Stimulated activated naive CD8-positive, alpha-beta T cell treated with anti-CD3 and anti-CD28 coated beads, Interleukin-15, Interleukin-2, amounts not matched to agents 100 ng/mL and 50 ng/mL, for 24 hours (primary cell): ENCODE results near the gene MTA1.

Experiments used
- H3K27ac Mint-ChIP-seq: one replicate; pipeline ENCODE4 v1.8.0; 2021; ENCODE audit warnings: mild to moderate bottlenecking, mixed read lengths
- H3K27me3 Mint-ChIP-seq: one replicate; pipeline ENCODE4 v1.8.0; 2021; ENCODE audit warnings: mixed read lengths
- H3K36me3 Mint-ChIP-seq: one replicate; pipeline ENCODE4 v1.8.0; 2021; ENCODE audit warnings: low read depth, mixed read lengths
- H3K4me1 Mint-ChIP-seq: one replicate; pipeline ENCODE4 v1.8.0; 2021; ENCODE audit warnings: low read depth, mixed read lengths
- H3K4me3 Mint-ChIP-seq: one replicate; pipeline ENCODE4 v1.8.0; 2021; ENCODE audit warnings: mild to moderate bottlenecking, mixed read lengths
- H3K9me3 Mint-ChIP-seq: one replicate; pipeline ENCODE4 v1.8.0; 2021; ENCODE audit warnings: mixed read lengths

The MTA1 gene

GRCh38 chr14:105436891-105437722 is 17.5 kb downstream of the MTA1 start:
- H3K27me3 Mint-ChIP-seq = no peaks in the 10 kb centered on the region
- H3K36me3 Mint-ChIP-seq = peaks cover 15% of the 10 kb centered on the region
- no peaks in the 10 kb centered on the region for H3K9me3 Mint-ChIP-seq
- H3K4me1 Mint-ChIP-seq = peaks cover 3% of the 10 kb centered on the region
- no peak overlapping the region for H3K27ac Mint-ChIP-seq
- no peak overlapping the region for H3K4me3 Mint-ChIP-seq

GRCh38 chr14:105437723-105438500 is 18.3 kb downstream of the MTA1 start:
- Mint-ChIP-seq H3K27me3 (no peaks in the 10 kb centered on the region), H3K4me1 (peaks cover 3% of the 10 kb centered on the region), H3K9me3 (no peaks in the 10 kb centered on the region), H3K27ac (no peak overlapping the region), H3K36me3 (peaks cover 20% of the 10 kb centered on the region), H3K4me3 (no peak overlapping the region)

- Mint-ChIP-seq H3K27me3 (no peaks in the 10 kb centered on the region), H3K36me3 (peaks cover 20% of the 10 kb centered on the region), H3K4me1 (peaks cover 3% of the 10 kb centered on the region), H3K4me3 (no peak overlapping the region), H3K27ac (no peak overlapping the region), H3K9me3 (no peaks in the 10 kb centered on the region)
Observed at GRCh38 chr14:105439179-105439578, 19.6 kb downstream of the MTA1 start.

- H3K4me3 Mint-ChIP-seq = no peak overlapping the region
- H3K27me3 Mint-ChIP-seq = no peaks in the 10 kb centered on the region
- peaks cover 3% of the 10 kb centered on the region for H3K4me1 Mint-ChIP-seq
- H3K27ac Mint-ChIP-seq = no peak overlapping the region
- H3K9me3 Mint-ChIP-seq = no peaks in the 10 kb centered on the region
- H3K36me3 Mint-ChIP-seq = peaks cover 20% of the 10 kb centered on the region
Observed at GRCh38 chr14:105439710-105440553, 20.3 kb downstream of the MTA1 start.

DNA sequence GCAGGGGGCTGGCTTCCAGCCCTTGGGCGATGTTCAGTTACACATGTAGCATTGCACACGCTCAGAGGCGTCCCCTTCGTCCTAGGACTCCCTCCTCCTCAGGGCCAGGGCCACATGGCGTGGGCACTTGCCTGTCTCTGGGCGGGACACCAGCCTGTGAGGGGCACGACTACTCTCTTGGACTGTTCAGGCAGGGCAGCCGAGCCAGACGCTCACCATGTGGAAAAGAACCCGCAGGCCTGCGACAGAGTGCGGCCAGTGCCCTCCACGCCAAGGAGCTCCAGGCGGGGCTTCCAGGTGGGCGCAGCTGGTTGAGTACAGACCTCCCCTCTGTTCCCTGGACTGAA is 20.9 kb downstream of the MTA1 start:
- Mint-ChIP-seq H3K4me1 (peaks cover 3% of the 10 kb centered on the region), H3K27ac (no peak overlapping the region), H3K36me3 (peaks cover 18% of the 10 kb centered on the region), H3K9me3 (no peaks in the 10 kb centered on the region), H3K27me3 (no peaks in the 10 kb centered on the region), H3K4me3 (no peak overlapping the region)

GRCh38 chr14:105440992-105441391 is 21.4 kb downstream of the MTA1 start:
- no peak overlapping the region for H3K4me3 Mint-ChIP-seq
- H3K36me3 Mint-ChIP-seq = peaks cover 15% of the 10 kb centered on the region
- no peak overlapping the region for H3K27ac Mint-ChIP-seq
- no peaks in the 10 kb centered on the region for H3K9me3 Mint-ChIP-seq
- H3K4me1 Mint-ChIP-seq = peaks cover 3% of the 10 kb centered on the region
- H3K27me3 Mint-ChIP-seq = no peaks in the 10 kb centered on the region

DNA sequence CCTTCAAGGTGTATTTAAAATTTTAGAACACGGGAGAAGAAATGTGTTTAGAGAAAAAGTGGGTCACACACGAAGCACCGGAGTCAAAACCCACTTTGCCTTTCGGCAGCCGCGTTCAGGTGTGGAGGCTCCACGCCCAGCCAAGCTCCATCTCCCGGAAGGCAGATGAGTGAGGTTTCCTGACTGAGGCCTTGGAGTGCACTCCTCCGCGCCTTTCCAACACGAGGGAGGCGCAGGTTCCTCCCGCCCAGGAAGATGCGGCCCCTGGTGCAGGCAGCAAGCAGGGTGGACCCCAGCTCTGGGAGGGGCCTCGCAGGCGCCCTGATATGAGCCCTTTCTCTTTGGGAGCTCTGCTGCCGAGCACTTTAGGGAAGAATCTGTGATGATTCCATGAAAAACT is 22.5 kb downstream of the MTA1 start:
- Mint-ChIP-seq H3K4me1 (no peaks in the 10 kb centered on the region), H3K27me3 (no peaks in the 10 kb centered on the region), H3K27ac (no peak overlapping the region), H3K36me3 (peaks cover 11% of the 10 kb centered on the region), H3K9me3 (no peaks in the 10 kb centered on the region), H3K4me3 (no peak overlapping the region)

- Mint-ChIP-seq H3K4me3 (no peak overlapping the region), H3K4me1 (no peaks in the 10 kb centered on the region), H3K9me3 (no peaks in the 10 kb centered on the region), H3K27ac (no peak overlapping the region), H3K27me3 (no peaks in the 10 kb centered on the region), H3K36me3 (peaks cover 11% of the 10 kb centered on the region)
Observed at GRCh38 chr14:105442834-105443233, 23.2 kb downstream of the MTA1 start.

GRCh38 chr14:105444859-105445258 is 25.2 kb downstream of the MTA1 start:
- Mint-ChIP-seq H3K9me3 (no peaks in the 10 kb centered on the region), H3K27ac (no peak overlapping the region), H3K27me3 (no peaks in the 10 kb centered on the region), H3K4me1 (no peaks in the 10 kb centered on the region), H3K4me3 (no peak overlapping the region), H3K36me3 (peaks cover 11% of the 10 kb centered on the region)

GRCh38 chr14:105445290-105445689 is 25.7 kb downstream of the MTA1 start:
- no peaks in the 10 kb centered on the region for H3K27me3 Mint-ChIP-seq
- no peak overlapping the region for H3K27ac Mint-ChIP-seq
- no peak overlapping the region for H3K4me3 Mint-ChIP-seq
- no peaks in the 10 kb centered on the region for H3K4me1 Mint-ChIP-seq
- H3K36me3 Mint-ChIP-seq = peaks cover 11% of the 10 kb centered on the region
- no peaks in the 10 kb centered on the region for H3K9me3 Mint-ChIP-seq

DNA sequence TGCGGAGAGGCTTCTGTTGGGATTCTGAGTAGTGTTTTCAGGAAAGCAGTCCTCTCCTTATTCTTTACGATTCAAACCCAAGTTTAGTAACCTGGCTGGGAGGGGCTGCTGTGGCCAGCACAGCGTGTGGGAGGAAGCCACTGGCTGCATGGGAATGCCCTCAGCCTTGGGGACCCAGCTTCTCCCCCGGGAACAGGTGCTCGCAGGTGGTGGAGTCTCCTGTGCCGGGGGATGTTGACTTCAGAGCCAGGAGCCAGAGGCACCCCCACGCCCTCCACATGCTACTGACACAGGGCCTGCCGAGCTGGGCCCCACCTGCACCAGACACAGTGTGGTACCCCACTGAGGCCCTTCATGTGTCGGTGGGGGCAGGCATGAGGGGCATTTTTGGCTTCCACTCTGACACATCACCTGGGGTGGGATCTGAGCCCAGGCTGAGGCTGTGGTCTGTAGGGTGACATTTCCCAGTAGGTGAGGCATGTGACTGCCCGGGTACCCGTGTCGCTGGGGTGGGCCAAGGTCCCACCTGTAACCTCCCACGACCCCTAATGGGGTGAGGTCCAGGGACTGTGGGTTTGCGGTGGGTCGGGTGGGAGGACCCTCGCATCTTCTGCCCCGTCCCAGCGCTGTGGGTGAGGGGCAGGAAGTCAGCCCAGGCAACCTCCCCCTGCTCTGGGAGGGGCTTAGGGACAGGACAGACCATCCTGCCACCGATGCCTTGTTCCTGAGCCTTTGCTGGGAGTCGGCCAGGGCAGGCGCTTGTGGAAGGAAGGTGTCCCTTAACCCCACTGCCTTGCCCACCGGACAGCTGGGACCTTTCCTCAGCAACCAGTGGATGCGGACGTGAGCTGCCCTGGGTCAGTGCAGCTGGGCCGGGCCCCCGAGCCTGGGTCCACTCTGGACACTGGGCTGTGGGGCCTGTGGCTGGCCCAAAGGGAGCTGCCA is 26.5 kb downstream of the MTA1 start:
- H3K4me3 Mint-ChIP-seq = no peak overlapping the region
- H3K4me1 Mint-ChIP-seq = no peaks in the 10 kb centered on the region
- no peaks in the 10 kb centered on the region for H3K9me3 Mint-ChIP-seq
- peaks cover 11% of the 10 kb centered on the region for H3K36me3 Mint-ChIP-seq
- no peak overlapping the region for H3K27ac Mint-ChIP-seq
- no peaks in the 10 kb centered on the region for H3K27me3 Mint-ChIP-seq

DNA sequence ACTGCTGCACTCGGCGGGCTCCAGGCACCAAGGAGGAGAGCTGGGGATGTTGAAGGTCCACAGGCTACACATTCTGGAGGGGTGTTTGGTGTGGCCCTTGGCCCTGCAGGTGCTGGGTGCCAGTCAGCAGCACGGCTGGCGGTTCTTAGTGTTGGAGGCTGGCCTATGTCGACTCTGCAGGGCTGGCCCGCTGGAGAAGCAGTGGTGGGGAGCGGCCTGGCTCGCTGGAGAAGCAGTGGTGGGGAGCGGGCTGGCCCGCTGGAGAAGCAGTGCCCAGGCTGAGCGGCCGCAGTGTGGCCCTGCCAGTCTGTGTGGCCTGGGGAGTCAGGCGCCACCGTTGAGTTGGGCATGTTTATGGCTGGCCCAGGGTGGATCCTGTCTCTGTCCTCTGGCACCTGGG is 27.3 kb downstream of the MTA1 start:
- H3K4me1 Mint-ChIP-seq = no peaks in the 10 kb centered on the region
- H3K9me3 Mint-ChIP-seq = no peaks in the 10 kb centered on the region

GRCh38 chr14:105447651-105448640 is 28.3 kb downstream of the MTA1 start:
- peaks cover 9% of the 10 kb centered on the region for H3K36me3 Mint-ChIP-seq
- no peaks in the 10 kb centered on the region for H3K9me3 Mint-ChIP-seq
- H3K4me1 Mint-ChIP-seq = no peaks in the 10 kb centered on the region
- no peaks in the 10 kb centered on the region for H3K27me3 Mint-ChIP-seq
- no peak overlapping the region for H3K27ac Mint-ChIP-seq
- H3K4me3 Mint-ChIP-seq = no peak overlapping the region

More for the DNA sequence above, 27.3 kb downstream of the MTA1 start:
- H3K36me3 Mint-ChIP-seq = peaks cover 8% of the 10 kb centered on the region
- no peaks in the 10 kb centered on the region for H3K27me3 Mint-ChIP-seq
- no peak overlapping the region for H3K27ac Mint-ChIP-seq
- H3K4me3 Mint-ChIP-seq = no peak overlapping the region
